Loucy (cell line): Measurements from ENCODE around the gene DENND2A.

Source experiments
- CTCF ChIP-seq: fragments of 200-600 bp; sonication (generic); conservative IDR thresholded peaks from 2 replicates; pipeline ENCODE4 v1.5.1; 2014; ENCODE audit warnings: mild to moderate bottlenecking, antibody characterized with exemption, low read length
- EZH2phosphoT487 ChIP-seq: fragments of 200-600 bp; IDR thresholded peaks from 2 replicates; pipeline ENCODE4 v1.6.1; 2018; ENCODE audit warnings: antibody characterized with exemption, mild to moderate bottlenecking, moderate library complexity, borderline replicate concordance

- TF ChIP-seq EZH2phosphoT487 (no peak), CTCF (no peak)
Measured at GRCh38 chr7:140597428-140597949, 43.1 kb downstream of the DENND2A start.
